ENCODE data around the gene CERK.
"Not testable (repeated sequence)": the region's sequence is repeated elsewhere in the genome, so short reads cannot be mapped to it uniquely, and the experiment has no call there.

The CERK gene

DNA sequence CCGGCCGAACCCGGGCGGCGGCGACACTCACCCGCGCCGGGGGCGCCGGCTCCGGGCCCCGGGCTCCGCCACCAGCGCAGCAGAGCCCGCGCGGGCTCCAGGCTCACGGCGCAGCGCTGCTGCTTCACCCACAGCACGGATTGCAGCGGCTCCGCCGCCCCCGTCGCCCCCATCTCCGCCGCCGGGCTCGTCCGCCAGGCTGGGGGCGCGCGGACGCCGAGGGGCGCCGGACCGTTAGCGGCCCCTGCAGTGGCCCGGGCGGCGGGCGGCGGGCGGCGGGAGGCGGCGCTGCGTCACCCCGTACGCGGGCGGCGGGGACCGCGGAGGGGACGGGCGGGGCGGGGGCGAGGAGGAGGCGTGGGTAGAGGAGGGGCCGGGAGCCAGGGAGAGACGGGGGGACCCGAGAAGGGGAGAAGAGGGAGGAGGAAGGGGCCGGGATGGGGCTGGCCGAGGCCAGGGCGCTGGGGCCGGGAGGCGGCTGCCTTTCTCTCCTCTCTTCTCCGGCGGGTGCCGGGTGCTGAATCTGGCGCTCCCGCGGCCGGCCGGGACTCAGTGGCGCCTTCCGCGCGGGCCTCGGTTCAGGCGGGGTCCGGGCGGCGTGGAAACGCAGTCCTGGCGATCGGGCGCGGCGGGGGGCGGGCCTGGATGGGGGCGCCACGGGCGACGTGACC lies at the start of gene CERK:
TSS of gene CERK (minus strand) at position 277 of the 671 bp plus-strand sequence. CDS start at position 173, 104 bp downstream.
- peak; percentile 37 to 54 for DNase-seq (ENCODE audit: low read depth in 2 of 2)

- no peak for DNase-seq (ENCODE audit: low read depth in 2 of 2)
Observed at GRCh38 chr22:46783721-46784120, 45.7 kb upstream of the CERK start.

DNA sequence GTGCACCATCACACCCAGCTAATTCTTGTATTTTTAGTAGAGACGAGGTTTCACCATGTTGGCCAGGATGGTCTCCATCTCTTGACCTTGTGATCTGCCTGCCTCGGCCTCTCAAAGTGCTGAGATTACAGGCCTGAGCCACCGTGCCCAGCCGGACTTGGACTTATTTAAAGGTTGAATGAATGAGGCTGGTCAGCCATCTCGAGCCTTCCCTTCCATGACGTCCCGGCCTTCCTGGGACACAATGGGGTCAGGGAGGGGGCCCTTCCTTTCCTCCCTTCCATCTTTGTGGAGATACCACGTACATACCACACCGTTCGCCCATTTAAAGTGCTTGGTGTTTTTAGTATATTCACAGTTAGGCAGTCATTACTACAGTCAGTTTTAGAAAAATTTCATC lies 44.1 kb upstream of the CERK start:
- not testable (repeated sequence) for DNase-seq (ENCODE audit: low read depth in 2 of 2)

- no peak for DNase-seq (ENCODE audit: low read depth in 2 of 2)
Observed at GRCh38 chr22:46781291-46781690, 43.2 kb upstream of the CERK start.

DNA sequence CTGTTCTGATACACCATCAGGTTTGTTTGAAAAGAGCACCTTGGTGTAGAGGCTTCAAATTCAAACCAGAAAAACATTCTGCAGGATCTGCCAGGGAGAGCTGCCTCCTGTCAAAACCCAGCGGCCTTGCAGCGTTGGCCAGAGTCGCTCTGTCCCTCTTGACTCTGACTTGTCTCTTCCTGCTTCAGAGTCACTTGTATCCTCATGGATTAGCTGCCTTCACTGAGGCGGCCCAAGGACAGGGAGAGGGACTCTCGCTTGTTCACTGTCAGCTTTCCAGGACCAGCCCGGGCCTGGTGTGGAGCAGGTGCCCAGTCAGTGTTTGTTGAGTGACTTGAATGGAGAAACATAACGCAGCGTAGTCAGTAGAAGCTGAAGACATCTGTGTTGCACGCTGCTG lies 42.4 kb upstream of the CERK start:
- no peak for DNase-seq (ENCODE audit: low read depth in 2 of 2)

DNA sequence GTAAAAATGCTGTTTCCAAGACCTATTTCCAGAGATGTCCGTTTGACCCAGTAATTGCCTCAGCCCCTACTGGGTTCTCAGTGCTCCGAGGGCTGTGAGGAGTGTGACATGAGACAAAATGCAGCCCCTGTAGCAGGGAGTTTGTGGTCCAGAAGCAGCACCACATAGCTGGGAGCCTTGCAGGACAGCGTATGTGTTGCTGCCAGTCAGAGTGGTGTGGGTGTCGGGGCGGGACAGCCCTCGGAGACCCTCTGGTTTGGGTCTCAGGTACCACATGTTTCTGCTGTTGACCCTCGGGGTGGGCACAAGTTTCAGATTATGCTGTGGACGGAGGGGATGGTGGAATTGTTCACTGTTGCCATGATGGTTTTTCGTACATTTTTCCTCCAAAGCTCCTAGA lies 41.6 kb upstream of the CERK start:
- no peak for DNase-seq (ENCODE audit: low read depth in 2 of 2)

- no peak for DNase-seq (ENCODE audit: low read depth in 2 of 2)
Observed at GRCh38 chr22:46779023-46779422, 41.0 kb upstream of the CERK start.

DNA sequence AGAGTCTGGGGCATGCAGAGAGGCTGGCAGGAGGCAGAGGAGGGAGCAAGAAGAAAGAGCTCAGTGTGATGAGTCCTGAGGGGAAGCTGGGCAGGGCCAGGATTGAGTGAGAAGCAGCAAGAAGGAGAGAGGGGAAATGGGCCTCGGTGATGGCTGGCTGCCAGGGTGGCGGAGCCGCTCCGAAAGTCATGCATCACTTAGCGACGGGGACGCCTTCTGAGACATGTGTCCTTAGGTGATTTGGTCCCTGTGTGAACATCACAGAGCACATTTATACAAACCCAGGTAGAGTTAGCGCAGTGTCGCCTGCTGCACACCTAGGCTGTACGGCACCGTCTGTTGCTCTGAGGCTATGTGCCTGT lies 39.5 kb upstream of the CERK start:
- DNase-seq (ENCODE audit: low read depth in 2 of 2), result no peak

GRCh38 chr22:46776876-46777608 lies 39.0 kb upstream of the CERK start:
- DNase-seq (ENCODE audit: low read depth in 2 of 2), result no peak

- DNase-seq (ENCODE audit: low read depth in 2 of 2), result no peak
Observed at GRCh38 chr22:46775850-46776826, 38.1 kb upstream of the CERK start.

DNA sequence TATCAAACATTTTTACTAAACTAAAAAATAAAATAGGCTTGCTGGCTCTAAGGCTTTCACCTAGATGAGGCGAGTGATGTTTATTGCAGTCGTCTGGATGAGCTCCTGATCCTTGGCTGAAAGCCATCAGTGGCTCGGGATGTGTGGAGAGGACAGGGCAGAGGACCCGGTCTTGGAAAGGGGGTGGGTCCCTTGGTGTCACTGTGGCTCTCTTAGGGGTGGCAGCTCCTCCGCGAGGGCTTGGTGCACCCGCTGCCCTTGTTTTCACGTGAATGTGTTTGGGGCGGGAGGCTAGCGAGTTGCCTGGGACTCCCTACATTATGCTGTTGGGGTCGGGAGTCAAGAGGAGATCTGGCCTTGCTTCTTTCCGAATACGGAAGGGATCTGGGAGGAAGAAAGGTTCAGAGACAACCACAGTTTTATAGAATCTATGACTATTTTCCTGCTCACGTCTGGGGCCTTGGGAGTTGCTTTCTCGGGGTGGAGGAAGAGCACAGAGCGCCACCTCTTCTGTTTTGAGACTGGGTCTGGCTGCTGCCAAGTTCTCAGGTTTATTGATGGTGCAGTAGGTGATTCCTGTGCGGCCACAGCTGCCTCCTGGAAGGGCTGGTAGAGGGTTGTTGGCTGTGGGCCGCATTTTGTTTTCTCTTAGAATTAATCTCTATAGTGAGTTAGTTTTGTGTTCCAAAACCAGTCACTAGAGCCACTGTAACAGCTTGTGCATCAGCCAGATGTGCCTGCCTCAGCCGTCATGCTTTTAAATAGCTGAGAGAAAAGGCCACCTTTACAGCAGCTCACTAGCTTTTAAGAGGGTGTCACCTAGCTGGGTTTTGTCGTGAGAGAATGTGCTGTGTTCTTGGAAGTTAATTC lies 37.2 kb upstream of the CERK start:
- no peak for DNase-seq (ENCODE audit: low read depth in 2 of 2)

GRCh38 chr22:46774253-46774979 lies 36.4 kb upstream of the CERK start:
- DNase-seq (ENCODE audit: low read depth in 2 of 2), result no peak

GRCh38 chr22:46773076-46773475 lies 35.0 kb upstream of the CERK start:
- no peak for DNase-seq (ENCODE audit: low read depth in 2 of 2)

DNA sequence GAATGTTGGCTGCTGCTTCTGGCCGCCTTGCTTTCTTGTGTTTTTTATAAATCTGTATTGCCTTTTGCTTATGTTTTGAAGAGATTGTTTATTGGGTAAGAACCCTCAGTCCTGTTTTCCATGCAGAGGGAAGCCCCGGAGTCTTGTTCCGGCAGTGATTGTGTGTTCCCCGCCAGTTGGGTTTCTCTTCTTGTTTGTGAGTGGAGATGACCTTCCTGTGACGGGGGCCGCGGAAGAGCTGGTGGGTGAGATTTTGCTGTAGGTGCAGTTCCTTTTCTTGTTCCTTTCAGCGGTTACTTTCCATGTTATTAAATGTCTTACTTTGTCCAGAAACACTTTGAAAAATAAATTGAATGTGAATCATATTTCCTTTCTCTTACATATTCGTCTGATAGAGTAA lies 32.7 kb upstream of the CERK start:
- no peak for DNase-seq (ENCODE audit: low read depth in 2 of 2)

GRCh38 chr22:46770151-46770641 lies 32.1 kb upstream of the CERK start:
- DNase-seq (ENCODE audit: low read depth in 2 of 2), result no peak

GRCh38 chr22:46769706-46770105 lies 31.7 kb upstream of the CERK start:
- no peak for DNase-seq (ENCODE audit: low read depth in 2 of 2)

GRCh38 chr22:46769191-46769675 lies 31.2 kb upstream of the CERK start:
- DNase-seq (ENCODE audit: low read depth in 2 of 2), result no peak

DNA sequence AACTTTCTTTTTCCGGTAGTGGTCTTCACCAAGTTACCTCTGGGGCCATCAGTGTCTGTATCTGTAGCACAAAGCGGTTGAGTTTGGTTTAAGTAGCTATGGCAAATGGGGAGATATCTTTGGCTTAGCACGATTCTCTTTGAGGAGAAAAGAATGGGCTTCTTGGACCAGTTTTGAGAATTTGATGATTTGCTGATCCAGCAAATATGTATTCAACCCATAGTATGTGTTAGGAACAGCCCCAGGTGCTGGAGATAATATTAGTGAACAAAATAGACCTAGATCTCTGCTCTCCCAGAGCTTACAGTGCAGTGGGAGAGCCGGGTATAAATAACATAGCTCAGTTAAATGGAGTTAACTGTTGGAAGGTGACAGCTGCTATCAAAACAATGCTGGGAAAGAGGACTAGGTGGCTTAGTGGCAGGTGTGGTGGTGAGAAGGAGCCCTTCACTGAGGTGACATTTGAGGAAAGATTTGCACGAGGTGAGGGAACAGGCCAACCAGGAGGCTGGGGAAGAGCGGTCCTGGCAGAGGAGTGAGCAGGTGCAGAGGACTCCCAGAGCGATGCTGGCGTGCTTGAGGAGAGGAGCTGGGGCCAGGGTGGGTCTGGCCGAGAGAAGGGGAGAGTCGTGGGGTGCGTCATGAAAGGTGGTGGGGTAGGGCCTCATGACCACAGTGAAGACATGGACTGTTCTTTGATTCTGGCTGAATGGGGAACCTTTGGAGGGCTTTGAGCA lies 29.4 kb upstream of the CERK start:
- no peak for DNase-seq (ENCODE audit: low read depth in 2 of 2)

DNA sequence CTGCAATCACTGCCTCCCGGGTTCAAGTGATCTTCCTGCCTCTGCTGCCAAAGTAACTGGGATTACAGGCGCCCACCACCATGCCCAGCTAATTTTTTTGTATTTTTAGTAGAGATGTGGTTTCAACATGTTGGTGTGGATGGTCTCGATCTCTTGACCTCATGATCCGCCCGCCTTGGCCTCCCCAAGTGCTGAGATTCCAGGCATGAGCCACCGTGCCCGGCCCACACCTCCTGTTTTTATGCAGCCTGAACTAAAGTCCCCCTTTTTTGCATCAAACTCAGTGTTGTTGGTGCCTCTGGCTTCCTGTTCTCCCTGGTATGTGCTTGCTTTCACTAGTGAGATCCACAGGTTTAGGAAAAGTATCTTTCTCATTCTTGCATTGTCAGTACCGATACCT lies 28.6 kb upstream of the CERK start:
- DNase-seq (ENCODE audit: low read depth in 2 of 2), result no peak
